B cell (primary cell): ENCODE results near the gene SIPA1L2. TPM values are rescaled to one million over a fixed set of nuclear protein-coding genes. Genes with fewer than 3 reads are reported as not detected.

ENCODE experiments used
- ATAC-seq: fragments of 200-7000 bp; cut with Tn5 transposase; one replicate; pipeline ENCODE4 v1.10.0; 2021; ENCODE audit warnings: low read depth, mild to moderate bottlenecking, moderate number of reproducible peaks, moderate library complexity
- CTCF ChIA-PET: fragments of 350-600 bp; sonication (Branson Sonifier 250); formaldehyde crosslinking; loops from one replicate; lab custom pipeline; 2021; ENCODE audit warnings: antibody characterized with exemption, inconsistent platforms; lab: Charles Lee
- POLR2A ChIA-PET: fragments of 350-600 bp; sonication (Branson Sonifier 250); formaldehyde crosslinking; loops from one replicate; lab custom pipeline; 2021; ENCODE audit warnings: antibody characterized with exemption; lab: Charles Lee
- DNase-seq: peaks from one replicate; pipeline ENCODE4 v3.0.0; 2013
- H2AFZ ChIP-seq: 2 replicates; pipeline ENCODE4 v1.6.1; 2012; ENCODE audit warnings: mild to moderate bottlenecking, low read depth, low read length; ENCODE audit not compliant: insufficient read depth, poor library complexity, severe bottlenecking
- H3K27ac ChIP-seq, 2 donors: 1 replicate in 1 of 2; 2 replicates in 1 of 2; pipeline ENCODE4 v1.5.1; 2012 to 2013; ENCODE audit warnings: low read length in 2 of 2, mild to moderate bottlenecking in 2 of 2, moderate library complexity in 1 of 2
- H3K27me3 ChIP-seq, 4 experiments: fragments of 200-600 bp in 1 of 4; sonication (generic) in 1 of 4; replicated peaks in 1 of 4; 1 replicate in 2 of 4; 2 replicates in 2 of 4; pipeline versions ENCODE4 v1.6.1 to v1.7.0; 2013 to 2016; ENCODE audit warnings: low read length in 3 of 4, mild to moderate bottlenecking in 2 of 4, mixed read lengths in 1 of 4, moderate library complexity in 1 of 4; ENCODE audit not compliant: insufficient read depth in 4 of 4, control insufficient read depth in 3 of 4; ENCODE audit errors: control extremely low read depth in 1 of 4
- H3K36me3 ChIP-seq, 2 experiments: replicated peaks in 1 of 2; 1 replicate in 1 of 2; 2 replicates in 1 of 2; pipeline versions ENCODE4 v1.6.1 to v1.7.1; 2013; ENCODE audit warnings: low read length in 1 of 2; ENCODE audit not compliant: insufficient read depth in 2 of 2, control insufficient read depth in 1 of 2; ENCODE audit errors: control extremely low read depth in 1 of 2, extremely low read depth in 1 of 2
- H3K4me1 ChIP-seq, 2 donors: fragments of 200-600 bp in 1 of 2; sonication (generic) in 1 of 2; 1 replicate in 1 of 2; 2 replicates in 1 of 2; pipeline versions ENCODE4 v1.5.1 to v1.6.1; 2013 to 2017; ENCODE audit warnings: low read length in 2 of 2; ENCODE audit not compliant: control insufficient read depth in 2 of 2, insufficient read depth in 2 of 2
- H3K4me2 ChIP-seq: replicated peaks from 2 replicates; pipeline ENCODE3; 2012; ENCODE audit warnings: mild to moderate bottlenecking, low read depth, low read length; ENCODE audit not compliant: poor library complexity, severe bottlenecking
- H3K4me3 ChIP-seq, 5 experiments: fragments of 200-600 bp in 1 of 5; sonication (generic) in 1 of 5; 1 replicate in 3 of 5; 2 replicates in 2 of 5; pipeline versions ENCODE4 v1.5.1 to v1.7.0; 2011 to 2016; ENCODE audit warnings: low read length in 4 of 5, mild to moderate bottlenecking in 4 of 5, low read depth in 2 of 5, control low read depth in 1 of 5, moderate library complexity in 1 of 5; ENCODE audit not compliant: insufficient read depth in 1 of 5; ENCODE audit errors: control extremely low read depth in 1 of 5, extremely low read depth in 1 of 5
- H3K79me2 ChIP-seq: fragments of 200-600 bp; sonication (generic); one replicate; pipeline ENCODE4 v1.6.0; 2016; ENCODE audit warnings: low read length; ENCODE audit not compliant: control insufficient read depth, insufficient read depth
- H3K9ac ChIP-seq: fragments of 200-600 bp; sonication (generic); 2 replicates; pipeline ENCODE4 v1.6.1; 2017; ENCODE audit warnings: mild to moderate bottlenecking, low read length, moderate library complexity
- H3K9me3 ChIP-seq, 3 donors: one replicate each; pipeline versions ENCODE4 v1.6.1 to v1.7.1; 2013; ENCODE audit warnings: low read length in 2 of 3; ENCODE audit not compliant: control insufficient read depth in 2 of 3, insufficient read depth in 1 of 3; ENCODE audit errors: control extremely low read depth in 1 of 3
- H4K20me1 ChIP-seq: 2 replicates; pipeline ENCODE4 v1.6.0; 2012; ENCODE audit warnings: mild to moderate bottlenecking, low read length; ENCODE audit not compliant: insufficient read depth, control insufficient read depth, poor library complexity, severe bottlenecking
- H3K27ac Mint-ChIP-seq: one replicate; pipeline ENCODE4 v1.8.0; 2021; ENCODE audit warnings: mixed read lengths
- H3K27me3 Mint-ChIP-seq: one replicate; pipeline ENCODE4 v1.8.0; 2021; ENCODE audit warnings: mixed read lengths
- H3K4me1 Mint-ChIP-seq: one replicate; pipeline ENCODE4 v1.8.0; 2021; ENCODE audit warnings: mixed read lengths
- H3K4me3 Mint-ChIP-seq: one replicate; pipeline ENCODE4 v1.8.0; 2021; ENCODE audit warnings: mixed read lengths
- H3K9me3 Mint-ChIP-seq: one replicate; pipeline ENCODE4 v1.8.0; 2022; ENCODE audit warnings: mixed read lengths; ENCODE audit not compliant: insufficient read depth
- CTCF ChIP-seq: fragments of 200-600 bp; IDR thresholded peaks from one replicate; pipeline ENCODE4 v1.8.0; 2022; ENCODE audit warnings: antibody characterized with exemption, mild to moderate bottlenecking
- EZH2 ChIP-seq: IDR thresholded peaks from 2 replicates; pipeline ENCODE4 v1.6.1; 2012; ENCODE audit warnings: borderline replicate concordance, low read depth, mild to moderate bottlenecking, moderate library complexity, low read length; ENCODE audit not compliant: insufficient read depth, poor library complexity, severe bottlenecking
- WGBS: methylation state at CpG from one replicate; pipeline ENCODE4 v1.1.5; 2013; ENCODE audit warnings: missing lambda C conversion rate; ENCODE audit not compliant: insufficient coverage; 5-methylcytosine and 5-hydroxymethylcytosine counted together
- intact Hi-C: fragments of 100-400 bp; cut with micrococcal nuclease; formaldehyde crosslinking; loops from one replicate; pipeline ENCODE4 v1.10.0; 2022
- polyA plus RNA-seq: library from polyadenylated mRNA; depleted of rRNA; stranded (reverse); fragments of >200 nt; gene quantifications from 2 replicates; pipeline ENCODE4 v1.2.3, GENCODE V29; 2012
- total RNA-seq, 2 donors: library from RNA; stranded (reverse); fragments of 120-200 nt in 1 of 2; gene quantifications; 1 replicate in 1 of 2; 2 replicates in 1 of 2; pipeline versions ENCODE4 v1.2.3 to v1.2.4, GENCODE V29; 2013 to 2022

SIPA1L2 gene
- total and polyA plus RNA-seq, 2 donors (not counting 1 experiment from before 2014, with no cell fraction given) = 0.07 TPM

DNA sequence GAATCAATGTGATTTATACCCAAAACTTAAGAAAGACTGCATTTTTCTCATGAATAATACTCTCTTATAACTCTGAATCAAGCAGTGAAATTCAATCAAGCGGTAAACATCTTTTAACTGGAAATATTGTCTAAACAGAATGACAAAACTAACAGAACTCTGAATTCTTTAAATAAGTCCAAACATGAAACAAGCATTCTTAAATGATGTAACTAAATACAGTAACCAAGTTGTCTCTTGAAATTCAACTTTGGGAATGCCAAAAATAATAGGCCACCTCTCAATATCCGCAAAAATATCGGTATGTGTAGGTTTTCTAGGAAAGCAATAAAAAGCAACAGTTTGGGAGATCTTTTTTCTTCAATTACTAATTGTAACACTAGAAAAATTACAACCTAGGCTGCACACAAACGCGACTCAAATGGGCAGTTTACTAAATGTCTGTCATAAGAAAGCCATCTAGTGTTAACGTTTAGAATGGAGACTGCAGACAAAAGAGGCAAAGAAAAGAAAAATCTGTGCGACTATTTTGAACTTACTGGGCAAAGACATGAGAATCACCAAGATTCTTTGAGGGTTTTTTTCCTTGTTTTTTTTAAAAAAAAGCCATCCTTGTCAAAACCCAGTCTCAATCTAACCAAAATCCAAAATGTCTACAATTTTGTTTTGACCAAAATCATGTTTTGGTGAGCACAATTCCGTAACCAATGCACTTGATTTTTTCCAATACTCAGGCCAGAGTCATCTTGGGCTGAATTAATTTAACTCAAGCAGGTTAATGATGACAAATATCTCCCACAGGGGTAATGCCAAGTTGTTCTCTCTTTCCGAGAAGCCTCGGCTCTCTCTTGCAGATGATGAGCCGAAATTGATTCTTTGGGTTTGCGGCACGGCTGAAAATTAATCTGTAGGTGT lies 1.3 kb downstream of the SIPA1L2 start:
- Mint-ChIP-seq H3K4me3 (peak overlapping the region; percentile 85), H3K27me3 (peaks cover 63% of the 10 kb centered on the region), H3K9me3 (no peaks in the 10 kb centered on the region), H3K4me1 (peaks cover 14% of the 10 kb centered on the region), H3K27ac (no peak overlapping the region)
- DNase-seq (peak; percentile 8), ATAC-seq (no peak)
- Histone ChIP-seq H3K4me3 (peak overlapping the region in 2 of 5 experiments; percentile 62 to 70), H2AFZ (peak overlapping the region; percentile 83), H3K79me2 (no peaks in the 10 kb centered on the region), H4K20me1 (no peaks in the 10 kb centered on the region), H3K9ac (peak overlapping the region; percentile 67), H3K9me3 (no peaks in the 10 kb centered on the region), H3K4me2 (peak overlapping the region; percentile 90), H3K27me3 (peaks cover 0 to 18% (median 17%) of the 10 kb centered on the region in 4 experiments), H3K27ac (no peak overlapping the region), H3K36me3 (no peaks in the 10 kb centered on the region), H3K4me1 (peaks cover 14 to 16% of the 10 kb centered on the region in 2 donors)
- WGBS = 18% methylated on average over 6 of the region's 13 CpGs
- POLR2A ChIA-PET = no interaction called here
- CTCF ChIA-PET = interaction anchor here (1.8 kb wide), 1 partner anchor 8 kb away, joined by 6 read pairs; no protein-coding TSS in a partner anchor
- TF ChIP-seq CTCF (no peak), EZH2 (no peak)
- intact Hi-C loops = no loop called here
